WTC11 (cell line): ENCODE data around the gene RNF126.

ENCODE experiments used
- CREM ChIP-seq: sonication (generic); formaldehyde crosslinking; IDR thresholded peaks from 2 replicates; pipeline ENCODE4 v1.8.1; 2022; ENCODE audit warnings: mild to moderate bottlenecking, missing genetic modification reagents, moderate library complexity
- CTCF ChIP-seq: fragments of 200-600 bp; IDR thresholded peaks from 2 replicates; pipeline ENCODE4 v1.8.0; 2022; ENCODE audit warnings: antibody characterized with exemption
- IRF2 ChIP-seq: sonication (generic); formaldehyde crosslinking; IDR thresholded peaks from 2 replicates; pipeline ENCODE4 v1.8.0; 2022; ENCODE audit warnings: low read depth, missing genetic modification reagents, borderline replicate concordance
- NFYB ChIP-seq: sonication (generic); formaldehyde crosslinking; conservative IDR thresholded peaks from 2 replicates; pipeline ENCODE4 v1.8.0; 2022; ENCODE audit warnings: low read depth, missing genetic modification reagents
- SMAD3 ChIP-seq: sonication (generic); formaldehyde crosslinking; IDR thresholded peaks from 2 replicates; pipeline ENCODE4 v1.8.0; 2022; ENCODE audit warnings: missing genetic modification reagents, mild to moderate bottlenecking, borderline replicate concordance
- TP53 ChIP-seq: sonication (generic); formaldehyde crosslinking; IDR thresholded peaks from 2 replicates; pipeline ENCODE4 v1.8.1; 2023; ENCODE audit warnings: mild to moderate bottlenecking, missing genetic modification reagents
- TF ChIP-seq, protein P1 (sequence below): sonication (generic); formaldehyde crosslinking; IDR thresholded peaks from 2 replicates; pipeline ENCODE4 v1.8.1; 2022; ENCODE audit warnings: low read depth, missing genetic modification reagents, borderline replicate concordance
- TF ChIP-seq, protein P2 (sequence below): sonication (generic); formaldehyde crosslinking; IDR thresholded peaks from 2 replicates; pipeline ENCODE4 v1.8.1; 2023; ENCODE audit warnings: mild to moderate bottlenecking, missing genetic modification reagents, moderate library complexity

DNA sequence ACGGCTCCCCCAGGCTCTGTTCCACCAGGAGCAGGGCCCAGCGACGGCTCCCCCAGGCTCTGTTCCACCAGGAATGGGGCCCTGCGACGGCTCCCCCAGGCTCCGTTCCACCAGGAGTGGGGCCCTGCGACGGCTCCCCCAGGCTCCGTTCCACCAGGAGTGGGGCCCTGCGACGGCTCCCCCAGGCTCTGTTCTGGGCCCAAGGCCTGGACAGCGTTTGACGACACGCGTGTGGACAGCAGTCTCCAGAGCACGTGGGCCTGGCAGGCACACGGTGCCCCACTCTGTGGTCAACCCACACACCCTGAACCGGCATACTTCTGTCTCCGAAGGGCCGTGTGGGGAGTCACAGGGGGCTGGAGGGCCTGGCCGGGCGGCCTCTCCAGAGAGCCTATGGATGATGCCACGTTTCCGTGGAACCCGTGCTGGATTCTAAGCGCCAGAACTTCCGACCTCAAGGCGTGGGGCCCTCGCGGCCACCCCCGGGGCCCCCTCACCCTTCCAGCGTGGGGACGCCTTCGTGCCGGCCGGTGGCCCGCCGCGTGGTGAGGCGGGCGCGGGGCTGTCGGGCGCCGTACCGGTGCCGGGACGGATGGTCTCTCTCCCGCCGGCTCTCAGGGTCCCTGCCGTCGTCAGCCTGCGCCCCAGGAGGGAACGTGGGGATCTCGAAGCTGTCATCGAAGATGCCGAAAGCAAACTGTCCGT, 11.7 kb downstream of the RNF126 start:
- TF ChIP-seq CTCF, result no peak
- TF ChIP-seq CREM (CRISPR knock-in tag), result no peak
- TF ChIP-seq, protein P1, sequence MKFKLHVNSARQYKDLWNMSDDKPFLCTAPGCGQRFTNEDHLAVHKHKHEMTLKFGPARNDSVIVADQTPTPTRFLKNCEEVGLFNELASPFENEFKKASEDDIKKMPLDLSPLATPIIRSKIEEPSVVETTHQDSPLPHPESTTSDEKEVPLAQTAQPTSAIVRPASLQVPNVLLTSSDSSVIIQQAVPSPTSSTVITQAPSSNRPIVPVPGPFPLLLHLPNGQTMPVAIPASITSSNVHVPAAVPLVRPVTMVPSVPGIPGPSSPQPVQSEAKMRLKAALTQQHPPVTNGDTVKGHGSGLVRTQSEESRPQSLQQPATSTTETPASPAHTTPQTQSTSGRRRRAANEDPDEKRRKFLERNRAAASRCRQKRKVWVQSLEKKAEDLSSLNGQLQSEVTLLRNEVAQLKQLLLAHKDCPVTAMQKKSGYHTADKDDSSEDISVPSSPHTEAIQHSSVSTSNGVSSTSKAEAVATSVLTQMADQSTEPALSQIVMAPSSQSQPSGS (CRISPR knock-in tag), result no peak
- TF ChIP-seq TP53 (CRISPR knock-in tag), result no peak
- TF ChIP-seq, protein P2, sequence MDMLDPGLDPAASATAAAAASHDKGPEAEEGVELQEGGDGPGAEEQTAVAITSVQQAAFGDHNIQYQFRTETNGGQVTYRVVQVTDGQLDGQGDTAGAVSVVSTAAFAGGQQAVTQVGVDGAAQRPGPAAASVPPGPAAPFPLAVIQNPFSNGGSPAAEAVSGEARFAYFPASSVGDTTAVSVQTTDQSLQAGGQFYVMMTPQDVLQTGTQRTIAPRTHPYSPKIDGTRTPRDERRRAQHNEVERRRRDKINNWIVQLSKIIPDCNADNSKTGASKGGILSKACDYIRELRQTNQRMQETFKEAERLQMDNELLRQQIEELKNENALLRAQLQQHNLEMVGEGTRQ (CRISPR knock-in tag), result no peak
- no peak for TF ChIP-seq SMAD3 (CRISPR knock-in tag)
- TF ChIP-seq NFYB, result no peak
- TF ChIP-seq IRF2 (CRISPR knock-in tag), result no peak
